GM21737 (cell line): Measurements from ENCODE around the gene ANTXR1.

Experiments used
- ATAC-seq: cut with Tn5 transposase; IDR thresholded peaks from one replicate; pipeline ENCODE4 v1.9.1; 2021; ENCODE audit warnings: mild to moderate bottlenecking, moderate library complexity; ENCODE audit not compliant: unreplicated experiment

ANTXR1 gene

DNA sequence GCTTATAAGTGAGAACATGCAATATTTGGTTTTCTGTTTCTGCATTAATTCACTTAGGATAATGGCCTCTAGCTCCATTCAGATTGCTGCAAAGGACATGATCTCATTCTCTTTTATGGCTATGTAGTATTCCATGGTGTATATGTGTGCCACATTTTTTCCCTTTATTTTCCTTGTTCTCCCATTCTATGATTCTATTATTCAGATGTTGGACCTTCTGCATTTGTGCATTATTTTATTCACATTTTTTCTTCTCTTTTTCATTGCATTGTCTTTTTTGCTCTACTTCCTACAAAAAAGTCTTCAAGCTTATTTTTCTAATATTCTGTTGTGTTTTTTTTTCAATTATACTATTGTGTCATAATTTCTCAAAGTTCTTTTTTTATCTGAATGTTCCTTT, 11.1 kb upstream of the ANTXR1 start:
- no peak for ATAC-seq

DNA sequence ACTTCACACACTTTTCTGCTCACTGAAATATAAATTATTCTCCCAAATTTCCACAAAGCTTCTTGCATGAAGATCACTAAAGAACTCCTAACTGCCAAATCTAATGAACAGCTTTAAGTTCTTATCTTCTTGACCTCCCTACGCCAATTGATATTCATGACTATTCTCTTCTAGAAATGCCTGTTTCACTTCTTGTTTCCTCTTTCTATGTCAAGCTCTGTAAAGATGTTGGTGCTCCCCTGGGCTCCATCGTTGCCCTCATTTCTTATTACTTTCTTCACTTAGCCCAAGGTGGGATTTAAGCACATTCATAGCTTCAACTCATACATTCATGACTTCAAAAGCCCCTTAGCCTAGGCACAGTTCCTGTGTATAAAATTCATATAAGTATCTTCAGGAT, 9.2 kb upstream of the ANTXR1 start:
- ATAC-seq, result no peak

DNA sequence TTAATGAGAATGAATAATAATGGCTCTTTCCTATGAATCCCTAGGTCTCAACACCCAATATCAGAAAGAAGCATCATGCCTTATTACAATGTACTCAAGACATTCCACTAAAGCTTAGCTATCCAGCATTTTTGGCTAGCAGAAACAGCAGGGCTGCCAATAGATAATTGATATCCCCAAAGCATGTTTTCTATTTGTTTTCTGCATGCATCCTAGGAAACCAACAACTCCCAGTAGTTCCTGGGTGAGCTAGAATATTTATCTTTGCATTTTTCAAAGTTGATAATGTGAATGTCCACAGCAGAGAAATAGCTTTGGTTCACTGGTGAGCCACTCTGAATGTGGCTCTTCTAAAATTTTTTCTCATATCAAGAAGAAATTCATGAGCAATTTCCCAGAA, 5.8 kb upstream of the ANTXR1 start:
- ATAC-seq, result no peak

DNA sequence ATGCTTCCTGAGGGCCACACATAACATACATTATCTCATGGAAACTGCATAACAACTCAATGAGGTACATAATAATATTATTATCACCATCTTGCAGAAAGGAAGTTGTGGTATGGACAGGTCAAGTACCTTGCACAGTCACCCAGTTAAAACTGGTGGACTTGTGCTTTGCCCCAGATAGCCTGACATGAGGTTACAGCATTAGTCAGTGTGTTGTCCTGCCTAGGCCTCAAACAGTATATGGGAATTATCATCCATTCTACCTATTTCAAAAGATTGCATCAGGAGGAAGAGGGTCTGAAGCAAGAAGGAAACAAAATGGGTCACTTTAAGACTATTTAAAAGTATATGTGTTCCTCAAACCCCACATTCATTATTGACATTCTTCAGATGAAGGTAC, 5.4 kb upstream of the ANTXR1 start:
- ATAC-seq, result no peak

DNA sequence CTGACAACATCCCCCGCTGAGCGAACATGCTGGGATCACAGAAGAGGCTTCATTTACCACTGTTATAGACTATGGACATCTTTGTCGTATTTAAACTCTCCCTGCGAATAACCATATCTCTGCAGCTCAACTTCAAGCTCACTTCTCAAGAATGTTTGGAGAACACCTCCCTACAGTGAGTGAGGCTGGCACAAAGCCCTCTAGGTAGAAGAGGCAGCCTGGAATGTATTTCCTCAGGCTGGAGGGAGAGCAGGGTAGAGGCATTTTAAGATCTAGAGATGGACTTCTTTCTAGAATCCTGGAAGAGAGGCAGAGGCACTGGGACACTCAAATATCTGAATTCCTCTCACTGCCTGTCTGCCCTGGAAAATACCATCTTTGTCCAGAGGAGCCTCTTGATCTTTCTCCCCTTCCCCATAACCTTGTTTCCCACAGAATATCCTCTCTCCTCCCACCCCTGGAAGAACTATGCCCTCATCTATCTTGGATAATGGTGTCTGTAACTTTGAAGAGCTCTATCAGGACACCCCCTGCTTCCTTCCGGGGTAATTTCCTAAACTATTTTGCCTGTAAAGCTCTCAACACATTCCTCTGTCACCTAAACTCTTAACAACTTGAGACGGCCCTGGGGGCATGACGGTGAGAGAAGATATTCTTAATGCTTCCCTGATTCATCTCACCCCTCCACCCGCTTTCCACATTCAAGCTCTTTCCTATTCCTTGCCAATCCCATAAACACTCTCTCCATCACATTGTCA, 2.4 kb upstream of the ANTXR1 start:
- ATAC-seq, result no peak

DNA sequence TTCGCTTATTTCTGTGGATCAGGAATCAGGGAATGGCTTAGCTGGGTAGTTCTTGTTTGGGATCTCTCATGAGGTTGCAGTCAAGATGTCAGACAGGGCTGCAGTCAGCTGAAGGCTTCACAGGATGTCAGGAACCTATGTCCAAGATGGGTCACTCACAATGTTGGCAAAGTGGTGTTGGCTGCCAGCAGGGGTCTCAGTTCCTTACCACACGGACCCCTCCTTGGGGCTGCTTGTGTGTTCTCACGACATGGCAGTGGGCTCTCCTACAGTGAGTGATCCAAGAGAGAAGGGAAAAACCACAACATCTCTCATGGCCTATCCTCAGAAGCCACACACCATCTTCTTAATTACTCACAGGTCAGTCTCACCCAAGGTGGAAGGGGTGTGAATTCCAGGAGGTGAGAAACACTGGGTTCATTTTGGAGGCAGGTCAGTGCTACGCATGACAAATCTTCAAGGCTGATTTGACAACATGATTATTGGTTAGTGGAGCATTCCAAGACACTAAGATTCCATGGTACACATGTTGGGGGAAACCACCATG, 1.3 kb upstream of the ANTXR1 start:
- no peak for ATAC-seq

DNA sequence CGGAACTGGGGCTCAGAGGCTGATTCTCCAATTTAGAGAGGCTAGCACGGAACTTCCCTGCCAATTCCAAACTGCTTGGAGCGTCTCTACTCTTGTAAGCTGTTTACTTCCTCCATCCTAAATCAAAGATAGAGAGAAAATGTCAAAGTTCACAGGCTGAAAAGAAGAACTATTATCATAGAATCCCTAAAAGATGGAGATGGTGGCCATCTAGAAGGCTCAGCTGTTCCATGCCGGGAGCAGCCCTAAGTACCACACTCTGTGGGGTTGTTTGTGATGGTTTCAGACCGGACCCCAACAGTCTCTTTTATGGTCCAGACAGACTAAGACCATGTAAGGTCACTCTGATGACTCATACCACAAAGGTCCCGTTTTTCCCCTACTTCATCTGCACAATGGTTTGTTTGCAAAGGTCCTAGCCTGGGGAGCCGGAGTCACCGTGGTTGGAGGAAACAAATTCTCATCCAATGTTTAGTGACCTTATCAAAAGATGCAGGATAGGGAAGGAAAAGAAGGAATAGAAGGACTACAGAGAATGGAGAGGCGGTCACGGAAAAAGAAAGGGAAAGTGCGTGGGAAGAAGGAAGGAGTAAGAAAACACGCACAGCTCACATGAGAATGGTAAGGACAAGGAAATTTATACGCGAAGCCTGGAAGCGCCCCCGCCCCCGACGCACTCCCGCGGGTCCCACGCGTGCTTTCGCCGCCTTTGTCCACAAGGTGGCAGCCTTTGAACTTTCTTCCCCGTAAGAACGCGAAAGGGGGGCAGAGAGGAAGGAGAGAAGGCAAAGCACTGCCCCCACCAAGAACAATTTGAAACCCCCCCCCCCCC, 453 bp upstream of the ANTXR1 start:
- ATAC-seq, result no peak

DNA sequence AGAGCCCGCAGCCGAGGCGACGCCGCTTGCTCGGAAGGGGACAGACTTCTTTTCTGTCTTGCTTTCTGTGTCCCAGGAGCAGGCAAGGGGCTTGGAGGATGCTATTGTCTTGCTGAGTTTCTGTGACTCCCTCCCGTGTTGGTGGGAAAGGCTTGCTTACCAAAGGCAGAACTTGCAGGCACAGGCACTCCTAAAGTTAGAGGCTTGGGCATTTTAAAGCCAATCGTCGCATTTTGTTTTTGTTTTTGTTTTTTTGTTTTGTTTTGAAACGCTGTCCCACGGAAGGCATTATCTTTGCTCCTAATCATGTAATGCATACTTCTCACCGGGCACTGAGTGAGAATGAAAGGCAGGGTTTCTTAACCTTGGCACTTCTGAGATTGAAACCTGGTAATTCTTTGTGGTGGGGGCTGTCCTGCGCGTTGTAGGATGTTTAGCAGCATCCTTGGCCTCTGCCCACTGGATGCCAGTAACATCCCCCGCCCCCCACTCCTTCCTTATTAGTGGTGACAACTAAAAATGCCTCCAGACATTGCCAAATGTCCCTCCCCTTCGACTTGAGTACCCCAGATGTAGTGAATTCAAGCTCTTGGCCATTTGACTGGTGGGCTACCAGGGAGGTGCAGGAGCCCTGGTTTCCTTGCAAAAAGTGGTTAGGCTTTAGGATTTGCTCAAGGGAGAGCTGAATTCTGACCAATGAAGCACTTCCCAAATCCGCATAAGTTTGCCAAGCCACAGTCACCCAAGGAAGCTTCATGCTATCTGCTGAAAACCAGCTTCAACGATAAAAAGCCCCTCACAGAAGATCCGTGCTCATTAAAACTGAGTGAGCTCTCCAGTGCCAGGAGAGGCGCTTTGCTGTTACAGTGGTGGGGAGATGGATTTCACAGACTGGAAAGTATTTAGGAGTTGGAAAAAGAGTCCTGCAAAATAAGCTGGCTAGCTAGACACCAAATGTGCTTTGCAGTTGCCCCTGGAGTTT, 1.2 kb downstream of the ANTXR1 start:
- no peak for ATAC-seq

DNA sequence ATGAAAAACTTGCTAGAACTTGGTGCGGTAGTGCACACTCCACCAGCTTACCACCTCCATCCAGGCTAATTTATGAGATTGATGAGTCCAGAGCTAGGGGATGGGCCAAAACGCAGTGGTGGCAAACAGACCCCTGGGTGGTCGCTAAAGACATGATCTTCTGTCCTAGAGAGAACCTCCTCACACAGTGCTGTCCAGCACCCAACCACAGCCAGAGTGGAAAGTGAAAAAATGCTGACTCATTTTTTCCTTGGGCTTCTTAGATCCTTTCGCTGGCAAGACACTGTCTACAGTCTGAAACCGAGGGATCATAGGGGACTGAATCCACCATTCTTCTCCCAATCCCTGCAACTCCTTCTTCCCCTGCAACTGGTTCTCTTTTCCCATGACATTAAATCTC, 4.1 kb downstream of the ANTXR1 start:
- ATAC-seq, result no peak

DNA sequence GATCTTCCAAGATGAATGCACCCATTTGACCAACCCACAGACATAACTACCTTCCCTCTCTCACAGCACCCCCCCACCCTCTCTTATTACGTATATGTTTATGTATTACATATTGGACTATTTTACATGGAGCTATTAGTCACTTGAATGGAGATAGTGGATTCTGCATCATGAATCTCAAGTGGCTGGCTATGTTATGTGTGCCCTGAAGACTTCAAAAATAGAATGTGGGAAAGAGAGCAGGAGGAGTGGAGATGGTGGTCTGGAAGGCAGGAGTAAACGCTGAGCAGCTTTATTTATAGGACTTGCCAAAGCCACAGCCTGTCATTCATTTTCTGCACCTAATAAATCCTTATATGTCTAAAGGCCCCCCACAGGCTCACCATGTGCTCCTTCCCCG, 4.9 kb downstream of the ANTXR1 start:
- ATAC-seq, result no peak

DNA sequence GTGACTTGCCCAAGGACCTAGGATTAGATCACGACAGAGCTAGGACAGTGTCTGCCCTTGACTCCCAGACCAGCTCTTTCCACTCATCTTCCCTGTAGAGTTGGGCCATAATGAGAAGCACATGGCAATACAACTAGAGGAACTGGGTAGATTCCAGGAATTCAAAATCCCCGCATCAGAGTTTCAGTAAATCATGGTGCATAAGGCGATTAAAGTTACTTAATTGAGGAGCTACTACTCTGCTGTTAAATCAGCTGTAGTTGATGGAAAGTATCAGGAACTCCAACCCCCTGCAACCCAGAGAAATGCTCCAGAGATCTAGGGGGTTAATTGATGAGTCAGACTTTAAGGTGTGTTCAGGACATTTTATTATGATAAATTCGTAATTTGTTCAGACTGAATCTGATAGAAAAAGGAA, 5.7 kb downstream of the ANTXR1 start:
- ATAC-seq, result no peak

DNA sequence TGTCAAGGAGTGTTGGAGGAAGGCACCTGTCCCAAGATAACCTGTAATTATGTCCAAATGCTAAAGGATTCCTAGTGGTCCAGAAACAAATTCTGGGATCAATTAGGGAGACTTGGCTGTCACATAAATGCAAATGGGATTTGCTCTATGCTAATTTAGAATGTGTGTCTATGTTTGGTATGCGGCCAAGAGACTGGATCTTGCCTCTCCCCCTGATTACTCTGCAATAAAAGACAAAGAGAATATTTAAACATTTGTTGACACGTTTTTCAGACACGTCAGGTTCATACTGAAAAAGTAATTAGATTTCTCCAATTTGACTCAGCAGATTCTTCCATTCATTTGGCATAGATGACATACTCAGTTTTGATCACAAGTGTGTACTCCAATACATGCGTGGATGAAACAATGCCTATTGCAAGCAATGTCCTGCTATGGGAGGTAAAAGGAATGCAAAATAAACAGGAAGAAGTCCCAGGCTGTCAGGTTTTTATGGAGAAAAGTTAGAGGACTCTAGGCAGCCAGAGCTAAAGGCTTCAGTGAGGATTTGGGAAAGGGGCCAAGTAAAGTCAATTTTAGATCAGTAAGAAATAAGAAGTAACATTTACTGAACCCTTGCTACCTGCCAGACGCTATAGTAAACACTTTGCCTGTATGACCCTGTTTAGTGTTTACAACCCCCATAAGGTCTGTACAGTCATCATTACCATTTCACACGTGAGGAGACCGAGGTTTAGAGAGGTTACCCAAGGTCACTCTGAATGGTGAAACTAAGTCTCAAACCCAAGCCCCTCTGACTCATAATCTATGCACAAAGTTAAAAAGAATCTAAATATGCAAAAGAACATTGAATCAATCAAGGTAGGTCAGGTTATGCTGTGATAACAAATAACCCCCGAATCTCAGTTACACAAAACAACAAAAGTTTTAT, 7.8 kb downstream of the ANTXR1 start:
- ATAC-seq, result no peak

DNA sequence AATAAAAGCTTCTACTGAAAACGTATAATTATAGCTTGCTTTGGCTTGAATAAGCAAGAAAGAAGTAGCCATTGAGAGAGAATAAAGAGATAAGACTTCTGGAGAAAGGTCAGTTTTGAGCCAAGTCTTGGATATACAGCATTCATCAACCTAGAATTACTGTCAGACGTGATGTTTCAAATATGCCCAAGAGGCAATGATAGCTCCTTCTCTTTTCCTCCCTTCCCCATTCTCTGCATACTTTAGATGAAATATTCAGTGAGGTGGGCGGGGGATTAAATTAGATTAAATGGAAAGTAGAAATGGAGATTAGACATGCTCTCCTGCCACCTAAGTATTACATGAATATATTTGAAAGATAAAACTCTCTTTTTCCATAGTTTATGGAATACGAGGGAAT, 8.7 kb downstream of the ANTXR1 start:
- ATAC-seq, result no peak

DNA sequence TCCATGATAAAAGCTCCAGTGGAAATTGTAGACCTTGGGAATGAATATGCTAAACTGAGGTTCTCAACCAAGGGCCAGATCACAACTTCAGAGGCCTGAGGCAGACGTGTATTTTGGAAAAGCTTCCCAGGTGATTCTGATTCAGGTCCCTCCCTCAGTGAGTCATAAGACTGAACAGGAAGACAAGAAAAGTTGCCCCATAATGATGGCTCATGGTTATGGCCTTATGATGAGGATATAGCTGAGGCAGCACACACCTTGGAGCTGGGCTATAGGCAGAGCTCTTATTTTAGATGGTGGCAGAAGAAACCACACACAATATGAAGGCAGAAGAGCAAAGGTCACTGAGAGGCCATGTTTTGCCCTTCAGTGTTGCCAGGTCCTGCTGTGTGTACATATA, 9.6 kb downstream of the ANTXR1 start:
- no peak for ATAC-seq

DNA sequence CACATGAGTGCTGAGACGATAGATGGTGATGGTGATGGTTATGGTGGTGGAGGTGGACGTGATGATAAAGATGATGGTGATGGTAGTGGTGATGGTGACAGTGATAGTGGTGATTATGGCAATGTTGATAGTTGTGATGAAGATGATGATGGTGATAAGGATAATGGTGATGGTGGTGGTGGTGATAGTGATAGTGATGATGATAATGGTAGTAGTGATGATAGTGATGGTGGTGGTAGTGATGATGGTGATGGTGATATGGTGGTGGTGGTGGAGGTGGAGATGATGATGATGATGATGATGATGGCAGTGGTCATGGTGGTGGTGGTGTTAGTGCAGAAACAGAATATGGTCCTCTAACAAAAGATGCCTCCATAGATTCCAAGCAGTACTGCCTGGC, 10.3 kb downstream of the ANTXR1 start:
- ATAC-seq, result no peak

DNA sequence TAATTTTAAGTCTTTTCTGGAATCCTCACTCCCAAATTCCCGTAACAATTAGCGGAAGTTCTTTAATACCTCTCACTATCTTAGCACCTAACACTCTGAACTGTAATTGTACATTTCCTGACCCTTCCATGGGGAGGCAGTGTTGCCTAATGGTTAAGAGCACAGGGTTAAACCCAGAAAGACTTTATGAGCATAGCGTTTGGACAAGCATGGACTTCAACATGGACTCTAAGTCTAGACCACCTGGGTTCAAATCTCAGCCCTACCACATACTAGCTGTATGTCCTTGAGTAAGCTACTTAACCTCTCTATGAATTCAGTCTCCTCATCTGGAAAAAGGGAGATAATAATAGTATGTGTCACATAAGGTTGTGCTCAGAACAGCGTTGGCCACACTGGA, 13.0 kb downstream of the ANTXR1 start:
- no peak for ATAC-seq

DNA sequence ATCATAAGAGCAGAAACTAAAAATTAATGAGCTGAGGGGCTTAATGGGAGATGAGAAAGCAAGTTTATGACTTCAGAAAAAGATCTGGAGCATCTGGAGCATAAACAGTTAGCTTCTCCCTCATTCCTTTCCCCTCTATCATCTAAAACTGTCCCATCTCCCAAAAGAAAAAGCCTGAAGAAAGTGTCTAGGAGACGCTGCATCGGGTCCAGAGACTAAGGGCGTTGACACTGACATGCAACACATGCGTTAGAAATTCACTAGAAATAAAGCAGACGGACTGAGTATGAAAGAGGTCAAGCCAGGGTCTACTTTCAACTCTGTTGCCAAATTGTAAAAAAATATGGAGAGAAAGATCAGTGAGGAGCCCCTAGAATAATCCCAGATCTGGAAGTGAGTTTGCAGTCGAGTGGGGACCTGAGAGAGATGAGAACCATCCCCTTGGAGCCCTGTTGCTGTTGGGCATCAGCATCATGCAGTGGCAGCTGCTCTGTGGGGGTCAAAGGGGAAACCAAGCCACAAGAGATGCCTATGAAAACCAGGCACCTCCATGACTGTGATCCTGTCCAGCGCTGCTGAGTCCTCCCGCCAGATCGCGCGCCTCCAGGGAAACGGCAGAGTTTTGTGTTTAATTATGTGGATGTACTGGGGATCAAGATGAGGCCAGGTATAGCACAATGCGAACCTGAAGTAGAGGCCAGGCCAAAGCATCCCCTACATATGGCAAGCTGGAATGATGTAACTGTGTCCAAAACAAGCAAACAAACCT, 13.9 kb downstream of the ANTXR1 start:
- ATAC-seq, result no peak

DNA sequence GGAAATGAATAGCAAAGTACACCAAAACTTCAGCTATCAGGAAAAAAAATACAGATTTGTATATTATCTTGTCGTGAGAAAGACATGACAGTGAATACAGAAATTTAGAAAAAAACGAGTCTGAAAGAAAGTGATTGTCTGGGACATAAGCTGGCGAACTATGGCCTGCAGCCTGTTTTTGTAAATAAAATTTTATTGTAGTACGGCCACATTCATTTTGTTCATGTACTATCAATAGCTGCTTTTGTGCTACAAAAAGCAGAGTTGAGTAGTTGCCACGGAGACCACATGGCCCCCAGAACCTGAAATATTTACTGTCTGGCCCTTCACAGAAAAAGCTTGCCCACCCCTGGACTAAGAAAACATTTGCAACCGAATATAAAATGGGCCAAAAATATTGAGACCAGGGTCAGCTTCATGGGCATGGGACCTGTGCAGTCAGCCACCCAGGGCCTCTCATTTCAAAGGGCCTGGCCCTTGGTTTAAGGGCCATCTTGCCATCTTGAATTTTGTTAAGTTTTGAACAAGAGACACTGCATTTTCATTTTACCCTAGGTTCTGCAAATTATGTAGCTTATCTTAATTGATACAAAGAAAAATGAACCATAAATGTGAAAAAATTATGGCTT, 17.9 kb downstream of the ANTXR1 start:
- no peak for ATAC-seq

DNA sequence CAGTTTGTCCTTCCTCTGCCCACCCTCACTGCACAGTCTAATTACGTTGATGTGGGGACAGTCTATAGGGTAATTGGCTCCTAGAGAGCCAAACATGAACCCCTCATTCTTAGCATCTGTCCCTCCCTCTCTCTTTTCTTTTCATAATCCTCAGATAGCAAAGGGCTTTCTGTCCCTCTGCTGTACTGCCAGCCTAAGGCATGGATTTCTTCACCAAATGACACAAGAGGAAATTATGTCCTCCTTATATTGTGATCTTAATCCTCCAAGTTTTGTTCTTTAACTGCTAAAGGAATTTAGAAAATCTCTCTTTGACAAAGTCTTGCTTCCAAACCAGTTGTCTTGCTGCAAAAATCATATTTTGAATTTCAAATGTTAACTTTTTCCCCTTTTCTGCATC, 18.5 kb downstream of the ANTXR1 start:
- ATAC-seq, result no peak
